ENCODE measurements around the gene EEF1B2.
"Not testable (repeated sequence)": the region's sequence is repeated elsewhere in the genome, so short reads cannot be mapped to it uniquely, and the experiment has no call there.

The EEF1B2 gene

GRCh38 chr2:206159346-206160124 lies at the start of gene EEF1B2, which contains the start of gene NDUFS1:
TSS of gene EEF1B2 (plus strand) at chr2:206159895. CDS start at chr2:206159980, 85 bp downstream.
TSS of gene NDUFS1 (minus strand) at chr2:206159444. CDS start at chr2:206153678, 5,766 bp downstream.
- FAIRE-seq = peak; percentile 99

DNA sequence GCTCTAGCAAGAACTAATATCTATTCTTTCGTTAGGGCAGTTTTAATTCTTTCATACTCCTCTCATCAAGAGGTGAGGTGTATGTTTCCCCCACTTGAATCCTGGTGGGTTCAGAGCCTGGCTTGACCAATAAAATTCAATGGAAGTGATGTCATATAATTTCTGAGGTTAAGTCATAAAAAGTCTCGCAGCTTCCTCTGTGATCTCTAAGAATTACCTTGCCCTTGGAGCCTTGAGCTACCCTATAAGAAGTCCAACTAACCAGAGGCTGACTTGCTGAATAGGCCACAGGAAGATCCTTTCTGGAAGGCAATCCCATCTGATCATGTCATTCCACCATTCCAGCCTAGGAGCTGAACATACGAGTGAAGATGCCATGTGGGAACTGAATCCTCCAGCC lies 47.6 kb upstream of the EEF1B2 start:
- FAIRE-seq = no peak

- no peak for FAIRE-seq
These were observed 46.7 kb upstream of the EEF1B2 start for GRCh38 chr2:206112846-206113547.

DNA sequence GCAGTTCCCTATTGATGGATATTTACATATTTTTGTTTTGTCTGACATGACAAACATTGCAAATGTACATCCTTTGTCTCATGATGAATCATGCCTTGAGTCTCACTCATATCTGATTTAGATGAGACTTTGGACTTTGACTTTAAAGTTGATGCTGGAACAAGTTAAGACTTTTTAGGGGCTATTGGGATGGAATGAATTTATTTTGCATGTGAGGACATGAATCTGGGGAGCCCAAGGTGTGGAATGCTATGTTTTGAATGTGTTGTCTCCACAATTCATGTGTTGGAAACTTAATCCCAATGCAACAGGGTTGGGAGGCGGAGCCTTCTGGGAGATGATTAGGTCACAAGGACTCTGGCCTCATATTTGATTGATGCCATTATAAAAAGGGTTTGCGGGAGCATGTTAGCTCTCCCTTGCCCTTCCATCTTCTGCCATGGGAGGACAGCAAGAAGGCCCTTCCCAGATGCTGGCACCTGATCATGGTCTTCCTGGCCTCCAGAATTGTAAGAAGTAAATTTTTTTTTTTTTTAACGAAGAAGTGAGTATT lies 44.6 kb upstream of the EEF1B2 start:
- FAIRE-seq = no peak

- FAIRE-seq = no peak
These were observed 43.4 kb upstream of the EEF1B2 start for GRCh38 chr2:206116278-206116677.

DNA sequence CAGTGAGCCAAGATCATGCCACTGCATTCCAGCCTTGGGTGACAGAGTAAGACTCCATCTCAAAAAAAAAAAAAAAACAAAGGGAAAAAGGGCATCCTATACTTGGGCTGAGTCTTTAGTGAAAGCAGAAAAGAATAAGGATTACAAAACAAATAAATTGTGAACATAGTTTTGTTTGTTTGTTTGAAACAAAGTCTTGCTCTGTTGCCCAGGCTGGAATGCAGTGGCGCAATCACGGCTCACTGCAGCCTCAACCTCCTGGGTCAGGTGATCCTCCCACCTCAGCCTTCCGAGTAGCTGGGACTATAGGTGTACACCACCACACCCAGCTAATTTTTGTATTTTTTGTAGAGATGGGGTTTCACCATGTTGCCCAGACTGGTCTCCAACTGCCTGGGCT lies 37.1 kb upstream of the EEF1B2 start:
- FAIRE-seq = not testable (repeated sequence)

DNA sequence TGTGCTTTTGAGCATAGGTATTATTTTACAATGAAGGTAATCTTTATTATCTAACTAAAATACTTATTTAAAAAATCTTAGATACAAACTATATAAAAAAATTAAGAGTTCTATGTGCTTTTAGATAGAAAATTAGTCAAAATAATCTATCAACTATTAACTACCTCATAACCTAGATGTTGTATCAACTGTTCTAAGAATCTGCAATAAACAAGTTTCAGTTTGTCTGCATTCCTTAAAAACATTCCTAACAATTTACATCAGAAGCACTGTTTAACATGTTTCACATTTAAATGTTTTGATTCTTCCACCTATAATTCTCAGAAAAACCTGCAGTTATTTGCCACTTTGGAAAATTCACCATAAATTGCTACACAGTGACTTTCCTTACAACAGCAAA lies 33.8 kb upstream of the EEF1B2 start:
- FAIRE-seq = peak; percentile 46

GRCh38 chr2:206127656-206128055 lies 32.0 kb upstream of the EEF1B2 start:
- peak; percentile 78 for FAIRE-seq

DNA sequence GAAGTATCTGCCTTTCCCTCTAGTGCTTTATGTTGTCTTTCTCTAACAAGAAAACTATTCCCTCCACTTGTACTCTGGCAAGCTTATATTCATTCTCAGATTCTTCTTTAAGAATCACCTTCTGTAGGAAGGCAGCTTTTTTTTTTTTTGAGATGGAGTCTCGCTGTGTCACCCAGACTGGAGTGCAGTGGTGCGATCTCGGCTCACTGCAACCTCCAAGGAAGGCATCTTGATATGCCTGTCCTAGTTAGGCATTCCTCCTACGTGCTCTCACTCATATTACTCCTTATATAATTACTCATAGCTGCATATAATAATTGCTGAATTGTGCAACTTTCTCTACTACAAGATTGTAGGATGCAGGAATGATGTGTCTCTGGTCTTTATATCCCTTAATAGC lies 16.2 kb upstream of the EEF1B2 start:
- no peak for FAIRE-seq

DNA sequence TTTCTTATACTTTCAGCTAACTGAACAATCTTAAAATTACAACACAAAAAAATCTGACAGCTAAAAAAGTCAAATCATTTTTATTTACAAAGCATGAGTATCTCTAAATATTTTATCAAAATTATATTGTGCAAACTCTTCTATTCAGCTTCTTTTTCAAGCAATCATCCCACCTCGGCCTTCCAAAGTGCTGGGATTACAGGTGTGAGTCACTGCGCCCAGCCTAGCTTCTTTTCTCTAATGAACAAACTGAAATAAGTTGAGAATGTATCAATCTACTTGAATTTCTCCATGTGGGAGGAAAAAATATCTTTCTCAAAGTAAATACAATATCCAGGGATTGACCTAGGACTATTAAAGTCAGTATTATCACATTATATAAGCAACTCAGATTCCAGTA lies 15.3 kb upstream of the EEF1B2 start:
- no peak for FAIRE-seq

DNA sequence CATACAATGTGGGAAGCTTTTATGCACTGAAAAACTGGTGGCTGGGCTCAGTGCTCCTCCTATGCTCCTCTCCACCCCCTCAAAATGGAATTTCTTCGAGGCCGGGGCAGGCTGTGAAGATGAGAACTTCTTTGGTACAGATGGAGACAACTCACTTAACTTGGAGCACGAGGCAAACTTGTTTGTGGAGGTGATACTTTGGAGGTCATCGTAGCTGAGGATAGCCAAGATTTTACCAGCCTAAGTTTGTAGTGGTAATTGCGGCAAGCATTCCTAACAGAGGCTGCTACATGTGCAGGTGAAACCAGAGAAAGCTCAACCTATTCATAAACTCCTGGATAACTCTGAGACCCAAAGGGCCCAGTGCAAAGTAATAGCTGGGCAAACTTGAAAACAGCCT lies 14.0 kb upstream of the EEF1B2 start:
- FAIRE-seq = no peak

DNA sequence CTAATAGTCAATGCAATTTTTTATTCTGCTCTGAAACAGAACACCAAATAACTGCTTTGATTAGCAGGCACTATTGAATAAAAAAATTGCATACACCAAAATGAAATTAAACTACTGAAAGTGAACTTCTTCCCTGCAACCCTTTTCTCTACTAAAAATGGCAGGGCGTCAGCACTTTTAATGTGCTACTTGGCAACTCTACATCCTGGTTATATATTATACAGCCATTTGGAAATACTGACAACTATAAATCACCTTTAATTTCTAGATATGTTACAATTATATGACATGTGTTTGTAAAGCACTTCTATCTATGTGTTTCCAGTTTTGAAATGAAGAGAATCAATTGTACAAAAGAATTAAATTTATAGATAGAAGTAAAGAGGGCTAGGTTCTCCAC lies 10.4 kb upstream of the EEF1B2 start:
- peak; percentile 8 for FAIRE-seq

DNA sequence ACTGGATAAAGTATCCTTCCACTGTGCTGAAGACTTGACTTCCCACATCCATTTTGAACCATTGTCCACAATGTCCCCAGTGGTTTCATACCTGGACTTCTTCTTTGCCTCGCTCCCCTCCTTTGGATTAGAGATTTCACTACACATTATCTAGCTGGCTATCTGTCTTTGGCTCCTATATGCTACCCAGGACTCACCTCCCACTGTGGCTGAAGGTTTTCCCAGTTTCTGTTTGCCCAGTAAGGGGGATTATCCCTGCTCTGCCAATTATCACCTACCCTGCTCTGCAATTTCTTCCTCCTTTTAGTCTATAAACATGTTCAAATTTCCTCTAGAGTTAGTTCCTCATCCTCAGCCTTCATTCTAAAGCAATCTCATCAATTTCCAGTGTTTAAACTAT lies 9.5 kb upstream of the EEF1B2 start:
- FAIRE-seq = no peak

- no peak for FAIRE-seq
These were observed 9.1 kb upstream of the EEF1B2 start for GRCh38 chr2:206150631-206151030.

DNA sequence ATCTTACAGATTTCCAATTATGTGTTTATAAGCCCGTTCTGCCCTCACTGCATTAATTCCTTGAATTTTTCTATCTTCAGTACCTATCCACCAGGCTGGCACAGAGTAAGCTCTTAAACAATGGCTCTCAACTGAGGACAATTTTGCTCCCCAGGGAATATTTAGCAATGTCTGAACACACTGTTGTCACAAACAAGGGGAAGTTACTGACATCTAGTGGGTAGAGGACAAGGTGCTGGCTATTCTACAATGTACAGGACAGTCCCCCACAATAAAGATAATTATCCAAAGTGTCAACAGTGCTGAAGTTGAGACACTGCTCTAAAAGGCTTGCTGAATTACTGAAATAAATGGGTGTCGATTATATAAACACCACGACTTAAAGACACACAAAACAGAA lies 5.5 kb upstream of the EEF1B2 start:
- no peak for FAIRE-seq

GRCh38 chr2:206157014-206157413 lies 2.7 kb upstream of the EEF1B2 start:
- FAIRE-seq = not testable (repeated sequence)

GRCh38 chr2:206158563-206159345 lies 941 bp upstream of the EEF1B2 start:
- FAIRE-seq = no peak

GRCh38 chr2:206160125-206160806 lies 571 bp downstream of the EEF1B2 start:
- no peak for FAIRE-seq

GRCh38 chr2:206160807-206161179 lies 1.1 kb downstream of the EEF1B2 start:
- FAIRE-seq = no peak

DNA sequence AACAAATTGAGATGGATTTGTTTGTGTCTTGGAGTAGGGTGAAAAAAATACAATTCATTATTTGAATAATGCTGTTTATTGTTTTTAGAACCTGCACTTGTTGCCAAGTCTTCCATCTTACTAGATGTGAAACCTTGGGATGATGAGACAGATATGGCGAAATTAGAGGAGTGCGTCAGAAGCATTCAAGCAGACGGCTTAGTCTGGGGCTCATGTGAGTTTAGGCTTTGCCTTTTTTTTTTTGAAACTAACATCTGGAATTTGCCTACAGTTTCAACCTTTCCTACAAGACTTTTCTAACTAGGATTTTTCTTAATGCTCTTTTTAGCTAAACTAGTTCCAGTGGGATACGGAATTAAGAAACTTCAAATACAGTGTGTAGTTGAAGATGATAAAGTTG lies 2.7 kb downstream of the EEF1B2 start:
- not testable (repeated sequence) for FAIRE-seq

DNA sequence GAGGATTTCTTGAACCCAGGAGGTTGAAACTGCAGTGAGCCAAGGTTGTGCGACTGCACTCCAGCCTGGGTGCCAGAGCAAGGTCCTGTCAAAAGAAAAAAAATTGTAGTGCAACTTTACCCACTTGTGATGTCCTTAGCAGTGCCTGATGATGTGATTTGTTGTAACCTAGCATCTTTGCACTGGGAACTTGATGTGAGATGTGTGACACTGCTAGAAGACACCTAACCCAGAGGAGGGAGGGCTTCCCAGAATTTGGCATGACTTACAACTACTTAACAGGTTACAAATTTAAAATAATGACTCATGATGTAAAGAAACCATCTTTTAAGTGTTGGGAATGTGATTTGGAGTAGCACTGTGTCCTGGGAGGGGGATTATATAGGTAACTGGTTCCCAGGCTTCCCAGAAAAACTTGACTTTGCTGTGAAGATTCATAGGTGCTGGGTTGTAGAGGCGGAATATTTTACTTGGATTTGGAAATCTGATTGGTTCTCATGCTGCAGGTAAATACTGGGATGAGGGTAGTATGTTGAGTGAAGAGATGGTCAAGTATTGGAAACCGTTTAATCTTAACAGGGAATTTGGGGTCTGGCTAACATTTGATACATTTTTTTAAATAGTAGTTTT lies 3.7 kb downstream of the EEF1B2 start:
- no peak for FAIRE-seq

DNA sequence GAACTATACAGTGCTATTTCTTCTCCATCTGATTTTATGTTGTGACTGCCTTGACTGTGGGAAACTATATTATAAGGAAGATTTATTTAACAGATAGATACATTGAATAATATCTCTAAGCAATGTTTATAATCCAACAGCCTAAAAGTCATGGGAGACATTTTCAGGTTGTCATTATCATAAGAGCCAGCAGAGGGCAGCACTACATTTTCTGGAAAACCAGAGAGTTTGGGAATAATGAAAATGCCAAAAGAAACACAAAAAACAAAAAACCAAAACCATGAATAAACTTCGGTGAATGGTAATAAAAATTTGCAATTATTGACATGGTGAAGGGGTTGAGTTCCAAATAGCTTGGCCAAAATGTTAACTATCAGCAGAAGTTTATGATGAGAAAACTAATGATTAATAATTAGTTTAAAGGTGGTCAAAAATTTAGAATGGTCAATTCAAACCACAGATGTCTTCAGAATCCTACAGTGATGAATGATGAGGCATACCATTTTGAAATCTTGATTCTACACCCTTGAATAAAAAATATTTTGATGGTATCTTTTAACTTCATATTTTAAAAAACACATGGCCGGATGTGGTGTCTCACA lies 4.7 kb downstream of the EEF1B2 start:
- FAIRE-seq = peak; percentile 95
